Panc1 (cell line): ENCODE measurements around the gene VIT. TPM values are rescaled to one million over a fixed set of nuclear protein-coding genes. Genes with fewer than 3 reads are reported as not detected.
"Not testable (repeated sequence)": the region's sequence is repeated elsewhere in the genome, so short reads cannot be mapped to it uniquely, and the experiment has no call there.

Experiments
- ATAC-seq: fragments of 200-7000 bp; cut with Tn5 transposase; 2 replicates; pipeline ENCODE4 v1.9.1; 2020; ENCODE audit warnings: mild to moderate bottlenecking, moderate library complexity
- BruUV-seq: library from RNA; stranded (reverse); fragments of 400-500 nt; replicated peaks from 2 replicates; lab custom pipeline; 2021; lab: Mats Ljungman, UMichigan
- CTCF ChIA-PET: fragments of 300-600 bp; sonication (Branson Sonifier 250); formaldehyde crosslinking; loops from one replicate; lab custom pipeline; 2022; ENCODE audit warnings: antibody characterized with exemption; lab: Charles Lee
- POLR2A ChIA-PET: fragments of 300-600 bp; sonication (Branson Sonifier 250); formaldehyde crosslinking; loops from one replicate; lab custom pipeline; 2022; ENCODE audit warnings: antibody characterized with exemption; lab: Charles Lee
- DNase-seq: peaks from one replicate; pipeline ENCODE4 v3.0.0-alpha.2; 2010; ENCODE audit warnings: low read depth, low spot score
- H3K27ac ChIP-seq: 2 replicates; pipeline ENCODE4 v1.5.1; 2011; ENCODE audit warnings: mild to moderate bottlenecking, low read length, inconsistent platforms
- H3K27me3 ChIP-seq: fragments of 200-500 bp; sonication (Bioruptor generic); 2 replicates; pipeline ENCODE4 v1.6.0; 2014; ENCODE audit warnings: low read length, inconsistent platforms; ENCODE audit not compliant: control insufficient read depth, insufficient read depth
- H3K36me3 ChIP-seq: fragments of 200-500 bp; sonication (Bioruptor generic); 2 replicates; pipeline ENCODE4 v1.5.1; 2014; ENCODE audit warnings: inconsistent platforms, mild to moderate bottlenecking, low read length, moderate library complexity; ENCODE audit not compliant: control insufficient read depth, insufficient read depth
- H3K4me1 ChIP-seq: 2 replicates; pipeline ENCODE4 v1.5.1; 2011; ENCODE audit warnings: inconsistent platforms, mild to moderate bottlenecking, low read length, moderate library complexity; ENCODE audit not compliant: control insufficient read depth, insufficient read depth
- H3K4me3 ChIP-seq, 2 experiments: 2 replicates each; pipeline ENCODE4 v1.5.1; 2011 to 2012; ENCODE audit warnings: low read depth in 2 of 2, low read length in 2 of 2, mild to moderate bottlenecking in 2 of 2, inconsistent platforms in 1 of 2, moderate library complexity in 1 of 2
- H3K9me3 ChIP-seq: fragments of 200-500 bp; sonication (Bioruptor generic); 2 replicates; pipeline ENCODE4 v1.5.1; 2014; ENCODE audit warnings: low read depth, mild to moderate bottlenecking, inconsistent platforms, low read length, moderate library complexity; ENCODE audit not compliant: control insufficient read depth, insufficient read depth
- POLR2AphosphoS5 ChIP-seq: IDR thresholded peaks from 2 replicates; pipeline ENCODE4 v1.6.1; 2012; ENCODE audit warnings: mild to moderate bottlenecking, low read depth, low read length, moderate library complexity
- SIN3A ChIP-seq: IDR thresholded peaks from 2 replicates; pipeline ENCODE4 v1.6.1; 2012; ENCODE audit warnings: low read depth, mild to moderate bottlenecking, low read length, moderate library complexity, borderline replicate concordance; ENCODE audit not compliant: insufficient read depth
- TCF7L2 ChIP-seq: IDR thresholded peaks from 2 replicates; pipeline ENCODE4 v1.6.1; 2011; ENCODE audit warnings: mild to moderate bottlenecking, low read depth, low read length, inconsistent platforms
- in situ Hi-C: cut with HindIII; loops from 2 replicates; pipeline ENCODE4 v1.10.0; 2016; ENCODE audit warnings: low sequenced_read_pairs, low pct_unique_long_range_greater_than_20kb
- intact Hi-C: fragments of 100-400 bp; cut with micrococcal nuclease; formaldehyde crosslinking; loops from one replicate; pipeline ENCODE4 v1.10.0; 2022; ENCODE audit not compliant: unreplicated experiment
- total RNA-seq: library from RNA; stranded (reverse); gene quantifications from one replicate; pipeline ENCODE4 v1.2.1, GENCODE V29; 2021; ENCODE audit not compliant: unreplicated experiment
- TF ChIP-seq, protein P1 (sequence below): fragments of 450-650 bp; IDR thresholded peaks from 2 replicates; pipeline ENCODE4 v1.5.1; 2017; ENCODE audit warnings: mild to moderate bottlenecking
- TF ChIP-seq, protein P2 (sequence below), 2 experiments: IDR thresholded peaks; 2 replicates each; pipeline ENCODE4 v1.6.1; 2011 to 2012; ENCODE audit warnings: low read depth in 2 of 2, control low read depth in 1 of 2, low read length in 1 of 2, mild to moderate bottlenecking in 1 of 2, moderate library complexity in 1 of 2; ENCODE audit not compliant: insufficient read depth in 1 of 2

Gene VIT
- total RNA-seq, 1 experiment from 2014 or later = 0.77 TPM

DNA sequence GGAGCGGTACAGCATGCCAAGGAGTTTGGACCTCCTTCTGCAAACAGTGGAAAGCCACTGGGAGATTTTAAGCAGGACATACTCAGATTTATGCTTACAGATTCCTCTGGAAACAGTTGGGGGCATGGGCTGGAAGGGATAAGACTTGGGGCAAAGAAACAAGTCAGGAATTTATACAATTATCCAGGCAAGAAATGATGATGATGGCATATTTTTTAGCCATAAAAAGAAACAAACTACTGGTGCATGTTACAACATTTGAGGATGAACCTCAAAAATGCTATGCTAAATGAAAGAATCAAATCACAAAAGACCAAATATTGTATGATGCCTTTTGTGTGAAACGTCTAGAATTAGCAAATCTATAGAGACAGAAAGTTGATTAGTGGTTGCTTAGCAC is 13.5 kb upstream of the VIT start:
- Histone ChIP-seq H3K9me3 (peaks cover 10% of the 10 kb centered on the region), H3K27me3 (no peaks in the 10 kb centered on the region), H3K27ac (no peak overlapping the region), H3K36me3 (no peaks in the 10 kb centered on the region), H3K4me3 (no peak overlapping the region), H3K4me1 (no peaks in the 10 kb centered on the region; the same call in 1 of the 2 replicates)
- ATAC-seq (no peak), DNase-seq (no peak)
- no TSS peak for BruUV-seq
- ChIA-PET POLR2A (no interaction called here), CTCF (no interaction called here)
- intact Hi-C loops = no loop called here
- in situ Hi-C loops = no loop called here
- TF ChIP-seq SIN3A = no peak
- no peak for TF ChIP-seq POLR2AphosphoS5
- TF ChIP-seq, protein P1, sequence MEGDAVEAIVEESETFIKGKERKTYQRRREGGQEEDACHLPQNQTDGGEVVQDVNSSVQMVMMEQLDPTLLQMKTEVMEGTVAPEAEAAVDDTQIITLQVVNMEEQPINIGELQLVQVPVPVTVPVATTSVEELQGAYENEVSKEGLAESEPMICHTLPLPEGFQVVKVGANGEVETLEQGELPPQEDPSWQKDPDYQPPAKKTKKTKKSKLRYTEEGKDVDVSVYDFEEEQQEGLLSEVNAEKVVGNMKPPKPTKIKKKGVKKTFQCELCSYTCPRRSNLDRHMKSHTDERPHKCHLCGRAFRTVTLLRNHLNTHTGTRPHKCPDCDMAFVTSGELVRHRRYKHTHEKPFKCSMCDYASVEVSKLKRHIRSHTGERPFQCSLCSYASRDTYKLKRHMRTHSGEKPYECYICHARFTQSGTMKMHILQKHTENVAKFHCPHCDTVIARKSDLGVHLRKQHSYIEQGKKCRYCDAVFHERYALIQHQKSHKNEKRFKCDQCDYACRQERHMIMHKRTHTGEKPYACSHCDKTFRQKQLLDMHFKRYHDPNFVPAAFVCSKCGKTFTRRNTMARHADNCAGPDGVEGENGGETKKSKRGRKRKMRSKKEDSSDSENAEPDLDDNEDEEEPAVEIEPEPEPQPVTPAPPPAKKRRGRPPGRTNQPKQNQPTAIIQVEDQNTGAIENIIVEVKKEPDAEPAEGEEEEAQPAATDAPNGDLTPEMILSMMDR = no peak
- TF ChIP-seq TCF7L2 = no peak
- TF ChIP-seq, protein P2, sequence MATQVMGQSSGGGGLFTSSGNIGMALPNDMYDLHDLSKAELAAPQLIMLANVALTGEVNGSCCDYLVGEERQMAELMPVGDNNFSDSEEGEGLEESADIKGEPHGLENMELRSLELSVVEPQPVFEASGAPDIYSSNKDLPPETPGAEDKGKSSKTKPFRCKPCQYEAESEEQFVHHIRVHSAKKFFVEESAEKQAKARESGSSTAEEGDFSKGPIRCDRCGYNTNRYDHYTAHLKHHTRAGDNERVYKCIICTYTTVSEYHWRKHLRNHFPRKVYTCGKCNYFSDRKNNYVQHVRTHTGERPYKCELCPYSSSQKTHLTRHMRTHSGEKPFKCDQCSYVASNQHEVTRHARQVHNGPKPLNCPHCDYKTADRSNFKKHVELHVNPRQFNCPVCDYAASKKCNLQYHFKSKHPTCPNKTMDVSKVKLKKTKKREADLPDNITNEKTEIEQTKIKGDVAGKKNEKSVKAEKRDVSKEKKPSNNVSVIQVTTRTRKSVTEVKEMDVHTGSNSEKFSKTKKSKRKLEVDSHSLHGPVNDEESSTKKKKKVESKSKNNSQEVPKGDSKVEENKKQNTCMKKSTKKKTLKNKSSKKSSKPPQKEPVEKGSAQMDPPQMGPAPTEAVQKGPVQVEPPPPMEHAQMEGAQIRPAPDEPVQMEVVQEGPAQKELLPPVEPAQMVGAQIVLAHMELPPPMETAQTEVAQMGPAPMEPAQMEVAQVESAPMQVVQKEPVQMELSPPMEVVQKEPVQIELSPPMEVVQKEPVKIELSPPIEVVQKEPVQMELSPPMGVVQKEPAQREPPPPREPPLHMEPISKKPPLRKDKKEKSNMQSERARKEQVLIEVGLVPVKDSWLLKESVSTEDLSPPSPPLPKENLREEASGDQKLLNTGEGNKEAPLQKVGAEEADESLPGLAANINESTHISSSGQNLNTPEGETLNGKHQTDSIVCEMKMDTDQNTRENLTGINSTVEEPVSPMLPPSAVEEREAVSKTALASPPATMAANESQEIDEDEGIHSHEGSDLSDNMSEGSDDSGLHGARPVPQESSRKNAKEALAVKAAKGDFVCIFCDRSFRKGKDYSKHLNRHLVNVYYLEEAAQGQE (IDR thresholded peaks at IDR 0.05; ENCODE audit: insufficient read depth in 1 of 2, low read depth in 2 of 2, low read length in 1 of 2) = no peak

DNA sequence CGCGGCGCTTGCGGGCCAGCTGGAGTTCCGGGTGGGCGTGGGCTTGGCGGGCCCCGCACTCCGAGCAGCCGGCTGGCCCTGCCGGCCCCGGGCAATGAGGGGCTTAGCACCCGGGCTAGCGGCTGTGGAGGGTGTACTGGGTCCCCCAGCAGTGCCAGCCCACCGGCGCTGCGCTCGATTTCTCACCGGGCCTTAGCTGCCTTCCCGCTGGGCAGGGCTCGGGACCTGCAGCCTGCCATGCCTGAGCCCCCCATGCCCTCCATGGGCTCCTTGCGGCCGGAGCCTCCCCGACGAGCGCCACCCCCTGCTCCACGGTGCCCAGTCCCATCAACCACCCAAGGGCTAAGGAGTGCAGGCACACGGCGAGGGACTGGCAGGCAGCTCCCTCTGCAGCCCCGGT is 8.2 kb upstream of the VIT start:
- POLR2A ChIA-PET, in situ Hi-C loops: not testable (repeated sequence)

DNA sequence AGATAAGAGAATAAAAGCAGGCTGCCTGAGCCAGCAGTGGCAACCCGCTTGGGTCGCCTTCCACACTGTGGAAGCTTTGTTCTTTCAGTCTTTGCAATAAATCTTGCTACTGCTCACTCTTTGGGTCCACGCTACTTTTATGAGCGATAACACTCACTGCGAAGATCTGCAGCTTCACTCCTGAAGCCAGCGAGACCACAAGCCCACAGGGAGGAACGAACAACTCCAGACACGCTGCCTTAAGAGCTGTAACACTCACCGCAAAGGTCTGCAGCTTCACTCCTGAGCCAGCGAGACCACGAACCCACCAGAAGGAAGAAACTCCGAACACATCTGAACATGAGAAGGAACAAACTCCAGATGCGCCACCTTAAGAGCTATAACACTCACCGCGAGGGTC is 7.5 kb upstream of the VIT start:
- H3K27me3 ChIP-seq, H3K4me3 ChIP-seq, H3K9me3 ChIP-seq, H3K27ac ChIP-seq, CTCF ChIA-PET, ATAC-seq, intact Hi-C loops, BruUV-seq, in situ Hi-C loops, H3K4me1 ChIP-seq, DNase-seq, H3K36me3 ChIP-seq: not testable (repeated sequence)
- POLR2A ChIA-PET = interaction anchor here (0.6 kb wide), 1 partner anchor 253 kb away, joined by 3 read pairs; no protein-coding TSS in a partner anchor

More for the DNA sequence above, 8.2 kb upstream of the VIT start:
- DNase-seq, BruUV-seq, H3K27me3 ChIP-seq, CTCF ChIA-PET, ATAC-seq, intact Hi-C loops, H3K9me3 ChIP-seq, H3K4me1 ChIP-seq, H3K36me3 ChIP-seq, H3K4me3 ChIP-seq, H3K27ac ChIP-seq: not testable (repeated sequence)
